Bronchus fibroblast of lung (primary cell): ENCODE results near the gene CCDC17. TPM values are rescaled to one million over a fixed set of nuclear protein-coding genes. Genes with fewer than 3 reads are reported as not detected.

Source experiments
- total RNA-seq: library from RNA; depleted of rRNA; stranded (reverse); fragments of >200 nt; gene quantifications from 2 replicates; pipeline ENCODE4 v1.2.3, GENCODE V29; 2015

The CCDC17 gene
- total RNA-seq = under 0.01 and 0.15 TPM in 2 replicates

GRCh38 chr1:45623972-45624371 is at the start of gene CCDC17:
Gene CCDC17, minus strand, starts transcription at chr1:45624054. Its CDS starts 145 bp downstream, at chr1:45623909.

GRCh38 chr1:45583666-45584350 is 40.0 kb downstream of the CCDC17 start, which contains the start of gene NASP:
Gene NASP, plus strand, starts transcription at chr1:45584041. Its CDS starts 106 bp downstream, at chr1:45584147.

Other genes starting within 250 kb of the CCDC17 start
- gene TESK2, start 132.9 kb downstream of the CCDC17 start, total RNA-seq = 1.3 and 3.6 TPM in 2 replicates
- 2.0 and 2.1 TPM in 2 replicates for gene CCDC163, start 124.0 kb downstream of the CCDC17 start, total RNA-seq
- gene MMACHC, start 123.8 kb downstream of the CCDC17 start, total RNA-seq = 4.9 and 6.7 TPM in 2 replicates
- gene PRDX1, start 102.2 kb downstream of the CCDC17 start, total RNA-seq = 502 and 526 TPM in 2 replicates
- gene AKR1A1, start 73.2 kb downstream of the CCDC17 start, total RNA-seq = 132 and 144 TPM in 2 replicates
- gene NASP, start 40.0 kb downstream of the CCDC17 start, total RNA-seq = 77.9 and 91.3 TPM in 2 replicates
- gene GPBP1L1, start 62.5 kb upstream of the CCDC17 start, total RNA-seq = 45.6 and 50.5 TPM in 2 replicates
- 19.5 and 21.6 TPM in 2 replicates for gene TMEM69, start 64.1 kb upstream of the CCDC17 start, total RNA-seq
- 6.8 and 6.9 TPM in 2 replicates for gene IPP, start 126.6 kb upstream of the CCDC17 start, total RNA-seq
- gene MAST2, start 179.6 kb upstream of the CCDC17 start, total RNA-seq = 17.3 and 18.4 TPM in 2 replicates